HL-60 (cell line): ENCODE data around the gene UST.

ENCODE experiments used
- DNase-seq, 2 experiments: peaks; one replicate each; pipeline ENCODE4 v3.0.0-alpha.2; 2010 to 2020; ENCODE audit warnings: low read depth in 1 of 2, low spot score in 1 of 2
- H3K27ac ChIP-seq: fragments of 250-450 bp; sonication (Bioruptor Pico); replicated peaks from 2 replicates; pipeline ENCODE4 v1.5.1; 2020; ENCODE audit warnings: mild to moderate bottlenecking, moderate library complexity
- H3K27me3 ChIP-seq: fragments of 250-450 bp; sonication (Bioruptor Pico); 2 replicates; pipeline ENCODE4 v1.5.1; 2021; ENCODE audit warnings: mild to moderate bottlenecking, moderate library complexity; ENCODE audit not compliant: insufficient read depth, poor library complexity, severe bottlenecking
- H3K4me3 ChIP-seq: replicated peaks from 2 replicates; pipeline ENCODE4 v1.5.1; 2011; ENCODE audit warnings: mild to moderate bottlenecking, control low read depth, low read length; ENCODE audit not compliant: insufficient read depth
- GABPA ChIP-seq: IDR thresholded peaks from 2 replicates; pipeline ENCODE4 v1.6.1; 2012; ENCODE audit warnings: low read depth
- POLR2AphosphoS5 ChIP-seq: IDR thresholded peaks from 2 replicates; pipeline ENCODE4 v1.6.1; 2012; ENCODE audit warnings: low read depth
- SPI1 ChIP-seq: IDR thresholded peaks from 2 replicates; pipeline ENCODE4 v1.6.1; 2012; ENCODE audit warnings: low read depth, mild to moderate bottlenecking, borderline replicate concordance
- TF ChIP-seq, protein P1 (sequence below): IDR thresholded peaks from 2 replicates; pipeline ENCODE4 v1.6.1; 2012; ENCODE audit warnings: low read depth; ENCODE audit not compliant: insufficient replicate concordance
- TF ChIP-seq, protein P2 (sequence below): IDR thresholded peaks from one replicate; pipeline ENCODE4 v1.5.1; 2011; ENCODE audit warnings: low read length, control low read depth, inconsistent platforms; ENCODE audit not compliant: insufficient read depth

The UST gene

DNA sequence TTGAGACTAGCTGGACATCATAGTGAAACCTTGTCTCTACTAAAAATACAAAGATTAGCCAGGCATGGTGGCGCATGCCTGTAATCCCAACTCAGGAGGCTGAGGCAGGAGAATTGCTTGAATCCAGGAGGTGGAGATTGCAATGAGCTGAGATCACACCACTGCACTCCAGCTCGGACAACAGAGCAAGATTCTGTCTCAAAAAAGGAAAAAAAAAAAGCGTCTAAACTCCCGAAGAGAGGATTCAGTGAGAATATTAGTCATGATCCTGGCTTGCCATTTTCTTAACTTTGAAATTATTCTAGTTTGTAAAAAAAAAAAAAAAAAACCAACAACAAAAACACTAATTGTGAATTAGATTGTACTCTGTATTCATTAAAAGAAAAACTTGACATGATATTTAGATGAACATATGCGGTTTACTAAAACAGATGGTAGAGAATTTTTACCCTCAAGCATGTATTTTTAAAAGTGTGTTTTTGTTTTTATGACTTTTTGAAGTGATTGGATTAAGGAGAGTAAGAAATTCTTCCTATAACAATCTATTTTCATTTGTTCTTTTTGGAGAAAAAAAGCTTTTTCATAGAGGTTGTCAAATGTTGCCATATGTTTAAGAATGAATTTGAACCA lies 80.7 kb downstream of the UST start:
- H3K27me3 ChIP-seq = peaks cover under 1% of the 10 kb centered on the region

DNA sequence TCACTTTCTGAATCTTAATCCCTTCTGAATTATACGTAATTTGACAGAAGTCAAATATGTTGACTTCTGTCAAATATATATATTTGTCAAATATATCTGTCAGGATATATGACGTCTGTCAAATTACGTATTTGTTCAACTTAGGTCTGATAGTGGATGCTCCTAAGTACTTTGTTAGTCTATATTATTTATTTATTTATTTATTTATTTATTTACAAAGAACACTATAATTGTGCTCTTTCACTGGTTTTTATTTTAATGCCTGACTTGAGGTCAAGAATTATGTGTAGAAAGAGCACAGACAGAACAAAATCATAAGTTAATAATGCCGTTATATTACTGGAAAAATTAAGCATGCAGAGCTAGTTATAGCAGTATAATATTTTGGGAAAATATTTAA lies 81.2 kb downstream of the UST start:
- no peak for DNase-seq

More for the DNA sequence above, 80.7 kb downstream of the UST start:
- Histone ChIP-seq H3K27ac (no peak overlapping the region), H3K4me3 (no peak overlapping the region)
- TF ChIP-seq, protein P1, sequence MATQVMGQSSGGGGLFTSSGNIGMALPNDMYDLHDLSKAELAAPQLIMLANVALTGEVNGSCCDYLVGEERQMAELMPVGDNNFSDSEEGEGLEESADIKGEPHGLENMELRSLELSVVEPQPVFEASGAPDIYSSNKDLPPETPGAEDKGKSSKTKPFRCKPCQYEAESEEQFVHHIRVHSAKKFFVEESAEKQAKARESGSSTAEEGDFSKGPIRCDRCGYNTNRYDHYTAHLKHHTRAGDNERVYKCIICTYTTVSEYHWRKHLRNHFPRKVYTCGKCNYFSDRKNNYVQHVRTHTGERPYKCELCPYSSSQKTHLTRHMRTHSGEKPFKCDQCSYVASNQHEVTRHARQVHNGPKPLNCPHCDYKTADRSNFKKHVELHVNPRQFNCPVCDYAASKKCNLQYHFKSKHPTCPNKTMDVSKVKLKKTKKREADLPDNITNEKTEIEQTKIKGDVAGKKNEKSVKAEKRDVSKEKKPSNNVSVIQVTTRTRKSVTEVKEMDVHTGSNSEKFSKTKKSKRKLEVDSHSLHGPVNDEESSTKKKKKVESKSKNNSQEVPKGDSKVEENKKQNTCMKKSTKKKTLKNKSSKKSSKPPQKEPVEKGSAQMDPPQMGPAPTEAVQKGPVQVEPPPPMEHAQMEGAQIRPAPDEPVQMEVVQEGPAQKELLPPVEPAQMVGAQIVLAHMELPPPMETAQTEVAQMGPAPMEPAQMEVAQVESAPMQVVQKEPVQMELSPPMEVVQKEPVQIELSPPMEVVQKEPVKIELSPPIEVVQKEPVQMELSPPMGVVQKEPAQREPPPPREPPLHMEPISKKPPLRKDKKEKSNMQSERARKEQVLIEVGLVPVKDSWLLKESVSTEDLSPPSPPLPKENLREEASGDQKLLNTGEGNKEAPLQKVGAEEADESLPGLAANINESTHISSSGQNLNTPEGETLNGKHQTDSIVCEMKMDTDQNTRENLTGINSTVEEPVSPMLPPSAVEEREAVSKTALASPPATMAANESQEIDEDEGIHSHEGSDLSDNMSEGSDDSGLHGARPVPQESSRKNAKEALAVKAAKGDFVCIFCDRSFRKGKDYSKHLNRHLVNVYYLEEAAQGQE = no peak
- TF ChIP-seq GABPA (no peak), POLR2AphosphoS5 (no peak), SPI1 (no peak)
- TF ChIP-seq, protein P2, sequence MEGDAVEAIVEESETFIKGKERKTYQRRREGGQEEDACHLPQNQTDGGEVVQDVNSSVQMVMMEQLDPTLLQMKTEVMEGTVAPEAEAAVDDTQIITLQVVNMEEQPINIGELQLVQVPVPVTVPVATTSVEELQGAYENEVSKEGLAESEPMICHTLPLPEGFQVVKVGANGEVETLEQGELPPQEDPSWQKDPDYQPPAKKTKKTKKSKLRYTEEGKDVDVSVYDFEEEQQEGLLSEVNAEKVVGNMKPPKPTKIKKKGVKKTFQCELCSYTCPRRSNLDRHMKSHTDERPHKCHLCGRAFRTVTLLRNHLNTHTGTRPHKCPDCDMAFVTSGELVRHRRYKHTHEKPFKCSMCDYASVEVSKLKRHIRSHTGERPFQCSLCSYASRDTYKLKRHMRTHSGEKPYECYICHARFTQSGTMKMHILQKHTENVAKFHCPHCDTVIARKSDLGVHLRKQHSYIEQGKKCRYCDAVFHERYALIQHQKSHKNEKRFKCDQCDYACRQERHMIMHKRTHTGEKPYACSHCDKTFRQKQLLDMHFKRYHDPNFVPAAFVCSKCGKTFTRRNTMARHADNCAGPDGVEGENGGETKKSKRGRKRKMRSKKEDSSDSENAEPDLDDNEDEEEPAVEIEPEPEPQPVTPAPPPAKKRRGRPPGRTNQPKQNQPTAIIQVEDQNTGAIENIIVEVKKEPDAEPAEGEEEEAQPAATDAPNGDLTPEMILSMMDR = no peak
- no peak for DNase-seq

DNA sequence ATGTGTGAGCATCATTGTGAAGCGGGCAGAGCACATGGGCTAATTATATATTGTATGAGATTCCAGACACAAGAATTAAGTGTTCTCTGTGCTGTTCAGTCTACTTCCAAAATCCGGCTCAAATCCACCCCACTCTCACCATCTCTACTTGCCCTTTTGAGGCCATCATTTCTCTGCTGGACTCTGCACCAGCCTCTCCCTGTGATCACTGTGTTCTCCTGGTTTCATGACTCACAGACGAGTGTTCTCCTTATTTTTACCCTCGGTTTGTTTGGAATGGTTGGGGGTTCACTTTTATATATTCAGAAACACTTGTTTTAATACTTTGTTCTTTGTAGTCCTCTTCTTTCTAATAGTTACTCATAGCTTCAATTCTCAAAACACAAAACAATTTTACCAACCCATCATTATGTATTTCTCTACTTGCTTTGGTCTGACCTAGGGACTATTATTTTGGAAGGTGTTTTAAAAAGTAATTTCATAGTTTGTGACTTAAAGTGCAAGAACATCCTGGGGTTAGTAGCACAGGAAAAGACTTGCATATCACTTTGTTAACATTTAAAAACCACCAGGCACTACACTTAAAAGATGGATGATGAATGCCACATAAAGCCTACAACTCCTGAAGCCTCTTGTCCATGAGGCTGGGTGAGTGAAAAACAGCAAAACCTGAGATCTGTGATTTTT lies 82.7 kb downstream of the UST start:
- no peak overlapping the region for H3K4me3 ChIP-seq
- no peak overlapping the region for H3K27ac ChIP-seq
- TF ChIP-seq, protein P2 = no peak
- TF ChIP-seq SPI1 = no peak
- no peak for TF ChIP-seq POLR2AphosphoS5
- TF ChIP-seq GABPA = no peak
- TF ChIP-seq, protein P1 = no peak
- DNase-seq = no peak
- H3K27me3 ChIP-seq = no peaks in the 10 kb centered on the region

More for the DNA sequence above, 81.2 kb downstream of the UST start:
- TF ChIP-seq SPI1 = no peak
- TF ChIP-seq, protein P2 = no peak
- no peak for TF ChIP-seq GABPA
- TF ChIP-seq, protein P1 = no peak
- no peak for TF ChIP-seq POLR2AphosphoS5
- Histone ChIP-seq H3K27ac (no peak overlapping the region), H3K27me3 (no peaks in the 10 kb centered on the region), H3K4me3 (no peak overlapping the region)
